ENCODE measurements around the gene B3GAT1.

- TF ChIP-seq CTCF (IDR thresholded peaks at IDR 0.05; ENCODE audit: low read length) (no peak), EZH2 (optimal IDR thresholded peaks at IDR 0.05; ENCODE audit: low read depth, low read length) (no peak)
Measured at GRCh38 chr11:134365011-134365925, 46.8 kb downstream of the B3GAT1 start.
